ENCODE measurements around the gene BRI3.

- TF ChIP-seq CTCF (IDR thresholded peaks at IDR 0.05), result no peak
- no peak for TF ChIP-seq EZH2phosphoT487 (IDR thresholded peaks at IDR 0.05)
- TF ChIP-seq EZH2 (IDR thresholded peaks at IDR 0.05), result no peak
Measured at GRCh38 chr7:98233219-98234070, 48.0 kb upstream of the BRI3 start.
